ENCODE data around the gene PCSK4. TPM values are rescaled to one million over a fixed set of nuclear protein-coding genes. Genes with fewer than 3 reads are reported as not detected.
"Not testable (repeated sequence)": the region's sequence is repeated elsewhere in the genome, so short reads cannot be mapped to it uniquely, and the experiment has no call there.

The PCSK4 gene
- total and polyA plus RNA-seq, 2 donors (not counting 3 experiments of a cell fraction or from before 2014, with no cell fraction given) = 1.2 to 1.7 TPM

GRCh38 chr19:1520203-1520780 lies 30.1 kb upstream of the PCSK4 start:
- ChIA-PET POLR2A (no interaction called here), CTCF (no interaction called here)
- BruUV-seq (replicated peaks) = no TSS peak
- dilution Hi-C loops (cut with MboI; ENCODE audit: extremely low pct_ligation_motif_present, low sequenced_read_pairs) (no loop called here), intact Hi-C loops (cut with micrococcal nuclease) (no loop called here)
- Histone ChIP-seq H3K79me2 (ENCODE audit: control insufficient read depth, insufficient read depth, low read length) (no peaks in the 10 kb centered on the region), H3K9me3 (replicated peaks; ENCODE audit: control insufficient read depth, insufficient read depth, low read length) (no peaks in the 10 kb centered on the region), H3K4me1 (ENCODE audit: control insufficient read depth, extremely low read depth, insufficient read depth, low read length) (no peaks in the 10 kb centered on the region), H2AFZ (ENCODE audit: low read depth, low read length) (no peak overlapping the region), H3K9ac (replicated peaks; ENCODE audit: extremely low read depth, insufficient read depth, low read length) (no peak overlapping the region), H3K4me2 (ENCODE audit: insufficient read depth, low read length) (no peak overlapping the region), H3K9me1 (replicated peaks; ENCODE audit: control insufficient read depth, extremely low read depth, insufficient read depth, low read length) (no peaks in the 10 kb centered on the region), H4K20me1 (replicated peaks; ENCODE audit: control insufficient read depth, extremely low read depth, insufficient read depth, low read length) (no peaks in the 10 kb centered on the region), H3K27me3 (ENCODE audit: control insufficient read depth in 2 of 2, insufficient read depth in 2 of 2, low read length in 2 of 2) (peaks cover 9 to 12% of the 10 kb centered on the region in 2 experiments), H3K4me3 (replicated peaks in 1 of 3; ENCODE audit: insufficient read depth in 1 of 3, low read depth in 1 of 3, low read length in 3 of 3) (no peak overlapping the region), H3K36me3 (ENCODE audit: control insufficient read depth in 2 of 2, extremely low read depth in 1 of 2, insufficient read depth in 2 of 2, low read length in 2 of 2) (no peaks in the 10 kb centered on the region), H3K27ac (ENCODE audit: insufficient read depth, low read depth, low read length) (no peak overlapping the region)
- TF ChIP-seq JUN (IDR thresholded peaks at IDR 0.05; ENCODE audit: borderline replicate concordance, insufficient read depth, insufficient read length, low read depth) = no peak
- TF ChIP-seq MYC (IDR thresholded peaks at IDR 0.05; ENCODE audit: low read depth, low read length) = no peak
- TF ChIP-seq CTCF (IDR thresholded peaks at IDR 0.05; ENCODE audit: extremely low read depth in 1 of 2, insufficient read depth in 1 of 2, low read depth in 1 of 2, low read length in 2 of 2) = no peak
- TF ChIP-seq GATA2 (IDR thresholded peaks at IDR 0.05; ENCODE audit: insufficient read depth, insufficient read length, low read depth, low read length) = no peak
- TF ChIP-seq FOS (IDR thresholded peaks at IDR 0.05; ENCODE audit: borderline replicate concordance, insufficient read depth, low read length) = no peak
- TF ChIP-seq POLR2AphosphoS5 (IDR thresholded peaks at IDR 0.05; ENCODE audit: insufficient read depth, low read depth, low read length) = no peak
- TF ChIP-seq EZH2 (IDR thresholded peaks at IDR 0.05; ENCODE audit: borderline replicate concordance, low read depth, low read length, severe bottlenecking) = no peak
- TF ChIP-seq, protein P1, sequence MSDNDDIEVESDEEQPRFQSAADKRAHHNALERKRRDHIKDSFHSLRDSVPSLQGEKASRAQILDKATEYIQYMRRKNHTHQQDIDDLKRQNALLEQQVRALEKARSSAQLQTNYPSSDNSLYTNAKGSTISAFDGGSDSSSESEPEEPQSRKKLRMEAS (IDR thresholded peaks at IDR 0.05; ENCODE audit: insufficient read depth, insufficient read length) = no peak
- no peak for TF ChIP-seq POLR2A (IDR thresholded peaks at IDR 0.05; ENCODE audit: low read depth, low read length)
- FAIRE-seq (no peak), DNase-seq (ENCODE audit: low read depth, low spot score) (no peak)

- FAIRE-seq; H3K9me3 ChIP-seq (replicated peaks; ENCODE audit: control insufficient read depth, insufficient read depth, low read length); CTCF ChIA-PET; H3K27ac ChIP-seq (ENCODE audit: insufficient read depth, low read depth, low read length); intact Hi-C loops (cut with micrococcal nuclease); H3K4me3 ChIP-seq (replicated peaks in 1 of 3; ENCODE audit: insufficient read depth in 1 of 3, low read depth in 1 of 3, low read length in 3 of 3); H4K20me1 ChIP-seq (replicated peaks; ENCODE audit: control insufficient read depth, extremely low read depth, insufficient read depth, low read length); DNase-seq (ENCODE audit: low read depth, low spot score); POLR2A ChIA-PET; H3K79me2 ChIP-seq (ENCODE audit: control insufficient read depth, insufficient read depth, low read length); H3K27me3 ChIP-seq (ENCODE audit: control insufficient read depth in 2 of 2, insufficient read depth in 2 of 2, low read length in 2 of 2); dilution Hi-C loops (cut with MboI; ENCODE audit: extremely low pct_ligation_motif_present, low sequenced_read_pairs); BruUV-seq (replicated peaks); H3K9ac ChIP-seq (replicated peaks; ENCODE audit: extremely low read depth, insufficient read depth, low read length); H3K9me1 ChIP-seq (replicated peaks; ENCODE audit: control insufficient read depth, extremely low read depth, insufficient read depth, low read length); H3K4me1 ChIP-seq (ENCODE audit: control insufficient read depth, extremely low read depth, insufficient read depth, low read length); H2AFZ ChIP-seq (ENCODE audit: low read depth, low read length); H3K36me3 ChIP-seq (ENCODE audit: control insufficient read depth in 2 of 2, extremely low read depth in 1 of 2, insufficient read depth in 2 of 2, low read length in 2 of 2); H3K4me2 ChIP-seq (ENCODE audit: insufficient read depth, low read length): not testable (repeated sequence)
Measured at GRCh38 chr19:1519802-1520201, 29.7 kb upstream of the PCSK4 start.

All from endothelial cell of umbilical vein (primary cell).